ENCODE results near the gene PLXNB1.

PLXNB1 gene

DNA sequence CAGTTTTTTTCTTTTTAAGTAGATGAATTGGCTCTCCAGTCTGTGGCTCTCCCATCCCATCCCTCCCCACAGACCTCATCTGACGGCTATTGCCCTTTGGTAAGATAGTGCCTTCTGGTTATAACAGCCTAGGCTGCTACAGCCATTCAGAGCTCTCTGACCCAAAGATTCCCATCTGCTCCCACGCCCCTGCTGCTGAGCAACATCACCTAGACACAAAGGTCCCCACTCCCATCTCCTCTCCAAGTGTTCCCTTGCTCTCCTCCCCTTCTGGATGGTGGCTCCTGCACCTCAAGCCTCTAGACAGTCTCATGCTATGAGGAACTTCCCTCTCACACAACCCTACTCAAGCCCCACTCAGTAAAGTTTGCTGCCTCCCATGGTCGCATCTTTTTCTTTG is 34.2 kb downstream of the PLXNB1 start:
- FAIRE-seq (no peak), DNase-seq (ENCODE audit: insufficient read length, low spot score) (no peak)
- no peak for TF ChIP-seq POLR2A (IDR thresholded peaks at IDR 0.05; ENCODE audit: low read depth, low read length)

DNA sequence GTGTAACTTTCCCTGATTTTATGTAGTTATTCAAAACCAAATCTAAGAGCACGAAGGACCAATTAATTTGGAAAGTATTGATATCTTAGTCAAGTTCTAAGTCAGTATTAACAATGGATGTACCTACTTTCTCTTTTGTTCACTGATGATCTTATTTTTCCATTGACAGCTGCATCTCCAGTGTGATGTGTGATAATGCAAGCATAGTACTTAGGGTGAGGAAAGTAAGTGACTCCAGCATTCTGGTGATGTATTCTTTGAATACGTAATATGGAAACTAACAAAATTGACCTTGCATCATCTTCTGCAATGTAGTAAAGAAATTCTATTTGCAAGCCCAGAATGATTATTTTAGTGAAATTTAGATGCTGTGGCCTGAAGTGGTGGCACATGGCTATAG is 35.5 kb downstream of the PLXNB1 start:
- no peak for TF ChIP-seq POLR2A (IDR thresholded peaks at IDR 0.05; ENCODE audit: low read depth, low read length)
- FAIRE-seq (no peak), DNase-seq (ENCODE audit: insufficient read length, low spot score) (no peak)

DNA sequence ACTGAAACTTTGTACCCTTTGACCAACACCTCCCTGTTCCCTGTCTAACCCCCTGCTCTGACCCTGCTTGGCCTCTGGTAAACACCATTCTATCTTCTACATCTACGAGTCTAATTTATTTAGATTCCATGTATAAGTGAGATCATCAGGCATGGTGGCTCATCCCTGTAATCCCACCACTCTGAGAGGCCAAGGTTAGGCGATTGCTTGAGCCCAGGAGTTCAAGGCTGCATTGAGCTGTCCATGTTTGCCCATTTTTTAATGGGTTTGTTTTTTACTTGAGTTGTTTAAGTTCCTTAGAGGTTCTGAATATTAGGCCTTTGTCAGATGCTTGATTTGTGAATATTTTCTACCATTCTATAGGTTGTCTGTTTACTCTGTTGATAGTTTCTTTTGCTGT is 40.9 kb downstream of the PLXNB1 start:
- DNase-seq (ENCODE audit: insufficient read length, low spot score) (no peak), FAIRE-seq (no peak)
- no peak for TF ChIP-seq POLR2A (IDR thresholded peaks at IDR 0.05; ENCODE audit: low read depth, low read length)

DNA sequence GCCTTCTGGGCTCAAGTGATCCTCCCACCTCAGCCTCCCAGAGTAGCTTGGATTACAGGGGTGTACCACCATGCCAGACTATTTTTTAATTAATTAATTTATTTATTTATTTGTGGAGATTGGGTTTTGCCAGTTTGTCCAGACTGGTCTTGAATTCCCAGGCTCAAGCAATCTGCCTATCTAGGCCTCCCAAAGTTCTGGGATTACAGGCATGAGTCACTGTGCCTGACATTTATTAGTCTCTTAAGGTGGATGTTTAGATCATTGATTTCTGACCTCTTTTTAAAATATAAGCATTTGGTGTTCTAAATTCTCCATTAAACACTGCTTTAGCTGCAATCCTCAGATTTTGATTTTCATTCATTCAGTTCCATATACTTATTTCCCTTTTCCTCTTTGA is 42.3 kb downstream of the PLXNB1 start:
- DNase-seq (ENCODE audit: insufficient read length, low spot score) (no peak), FAIRE-seq (no peak)
- no peak for TF ChIP-seq POLR2A (IDR thresholded peaks at IDR 0.05; ENCODE audit: low read depth, low read length)

DNA sequence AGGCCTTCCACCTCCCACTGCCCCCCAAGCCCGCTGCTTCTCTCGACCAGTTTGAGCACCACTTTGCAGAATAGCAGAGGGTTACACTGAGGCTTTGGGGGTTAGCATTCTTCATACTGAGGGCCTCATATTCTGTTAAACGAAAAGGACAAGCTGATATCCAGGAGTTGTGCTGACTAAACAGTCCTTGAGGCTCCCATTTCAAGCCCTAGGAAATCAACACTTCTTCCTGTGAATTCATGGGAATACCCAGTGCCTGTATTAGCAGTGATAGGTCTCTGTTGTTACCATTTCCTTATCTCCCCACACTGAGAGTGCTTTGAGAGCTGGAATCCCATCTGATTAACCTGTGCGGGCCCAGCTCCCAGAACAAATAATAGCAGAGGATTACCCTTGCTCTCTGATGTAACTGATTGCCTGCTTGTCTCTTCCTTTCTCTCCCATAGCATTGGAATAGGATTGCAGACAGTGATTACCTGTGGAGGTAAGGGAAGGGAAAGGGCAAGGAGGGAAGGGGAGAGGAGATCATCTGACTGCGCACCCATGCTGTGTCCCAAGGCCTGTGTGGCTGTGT is 56.9 kb downstream of the PLXNB1 start:
- DNase-seq (ENCODE audit: insufficient read length, low spot score), result no peak
- no peak for TF ChIP-seq POLR2A (IDR thresholded peaks at IDR 0.05; ENCODE audit: low read depth, low read length)
- no peak for FAIRE-seq

DNA sequence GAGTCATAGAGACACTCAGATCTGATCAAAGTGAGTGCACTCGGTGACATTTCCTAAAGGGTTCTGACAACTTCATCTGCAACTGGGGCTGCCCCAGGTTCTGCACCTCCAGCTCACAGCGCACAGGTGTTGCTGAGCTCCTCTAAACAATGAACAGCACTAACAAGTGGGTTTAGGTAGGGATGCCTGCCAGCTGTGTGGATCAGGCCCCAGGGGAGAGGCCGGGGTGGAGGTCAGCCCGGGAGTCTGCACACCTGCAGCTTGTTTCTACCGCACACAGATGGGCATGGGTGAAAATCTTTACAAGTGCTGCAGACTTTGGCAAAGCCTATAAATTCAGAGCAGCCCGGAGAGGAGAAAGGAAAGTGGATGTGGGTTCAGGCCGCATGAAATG is 57.5 kb downstream of the PLXNB1 start:
- TF ChIP-seq POLR2A (IDR thresholded peaks at IDR 0.05; ENCODE audit: low read depth, low read length), result no peak
- FAIRE-seq, result no peak
- no peak for DNase-seq (ENCODE audit: insufficient read length, low spot score)

DNA sequence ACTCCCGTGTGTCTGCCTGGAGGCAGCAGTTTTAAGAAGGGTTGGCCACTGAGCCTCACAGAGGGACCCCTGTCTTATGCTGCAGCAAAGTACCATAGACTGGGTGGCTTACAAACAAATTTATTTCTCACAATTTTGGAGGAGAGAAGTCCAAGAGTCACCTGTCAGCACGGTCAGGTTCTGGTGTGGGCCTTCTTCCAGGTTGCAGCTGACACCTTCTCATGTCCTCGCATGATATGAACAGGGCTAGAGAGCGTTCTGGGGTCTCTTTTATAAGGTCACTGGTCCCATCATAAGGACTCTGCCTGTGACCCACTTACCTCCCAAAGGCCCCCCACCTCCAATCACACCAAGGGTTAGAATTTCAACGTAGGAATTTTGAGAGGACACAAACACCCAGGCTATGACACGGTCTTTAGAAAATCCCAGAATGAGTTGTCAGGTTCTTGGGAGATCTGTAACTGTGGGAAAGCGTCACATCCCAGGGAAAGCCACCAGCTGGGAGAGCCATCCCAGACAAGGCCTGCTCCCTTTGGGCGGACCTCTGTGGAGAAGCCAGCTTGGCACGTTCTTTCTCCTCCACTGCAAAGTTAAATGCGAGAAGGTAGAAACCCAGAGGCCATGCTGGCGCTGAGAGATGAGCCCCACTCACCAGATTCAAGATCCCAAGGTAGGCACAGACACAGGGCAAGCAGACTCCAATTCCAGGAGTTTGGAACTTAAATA is 58.1 kb downstream of the PLXNB1 start, which contains the start of gene FBXW12:
TSS of gene FBXW12 (plus strand) at position 569 of the 726 bp plus-strand sequence. CDS start 549 bp downstream, outside the sequence.
- no peak for DNase-seq (ENCODE audit: insufficient read length, low spot score)
- FAIRE-seq, result no peak
- no peak for TF ChIP-seq POLR2A (IDR thresholded peaks at IDR 0.05; ENCODE audit: low read depth, low read length)

DNA sequence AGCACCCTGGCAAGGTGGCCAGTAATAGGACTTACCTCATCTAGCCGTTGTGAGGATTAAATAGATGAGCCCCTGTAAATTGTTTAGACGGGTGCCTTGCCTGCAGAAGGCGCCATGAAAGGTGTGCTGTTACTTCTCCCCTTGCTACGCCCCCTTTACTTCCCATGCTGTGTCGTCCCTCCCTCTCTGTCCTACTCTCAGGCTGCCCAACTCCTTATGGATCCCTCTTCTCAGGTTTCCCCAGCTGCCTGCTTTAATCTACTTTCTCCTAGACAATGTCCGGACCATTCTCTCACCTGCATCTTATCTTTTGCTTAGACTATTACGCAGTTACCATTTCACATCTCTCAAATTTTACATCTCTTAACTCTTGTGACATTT is 59.6 kb downstream of the PLXNB1 start:
- no peak for FAIRE-seq
- no peak for TF ChIP-seq POLR2A (IDR thresholded peaks at IDR 0.05; ENCODE audit: low read depth, low read length)

DNA sequence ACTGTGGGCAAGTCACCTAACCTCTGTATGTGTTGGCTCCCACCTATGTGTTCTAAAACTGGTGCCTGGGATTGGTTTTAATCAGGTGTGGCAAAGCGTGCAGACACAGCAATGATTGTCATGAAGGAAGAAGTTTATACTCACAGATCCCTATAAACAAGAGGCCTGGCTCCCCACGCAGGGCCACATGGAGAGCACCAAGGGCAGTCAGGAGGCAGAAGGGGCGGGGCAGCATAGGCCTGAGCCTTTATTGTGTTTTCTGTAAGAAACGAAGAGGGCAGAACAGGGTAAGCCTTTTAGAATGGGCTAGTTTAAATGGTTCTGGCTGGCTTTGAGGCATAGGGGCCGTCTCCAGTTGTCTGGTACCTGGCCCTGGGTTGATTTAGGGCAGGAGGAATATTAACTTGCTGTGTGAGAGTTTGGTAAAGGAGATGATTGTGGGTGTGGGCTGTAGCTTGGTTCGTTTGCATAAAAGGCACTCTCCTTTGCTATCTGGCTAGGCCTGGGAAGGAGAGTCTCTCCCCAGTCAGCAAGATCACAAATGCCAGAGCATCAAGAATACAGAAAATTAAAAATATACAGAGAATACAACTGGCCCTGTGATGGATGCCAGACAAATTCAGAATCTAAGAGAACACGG is 60.1 kb downstream of the PLXNB1 start:
- FAIRE-seq (no peak), DNase-seq (ENCODE audit: insufficient read length, low spot score) (no peak)
- TF ChIP-seq POLR2A (IDR thresholded peaks at IDR 0.05; ENCODE audit: low read depth, low read length), result no peak

More for the DNA sequence above, 59.6 kb downstream of the PLXNB1 start:
- DNase-seq (ENCODE audit: insufficient read length, low spot score), result no peak

DNA sequence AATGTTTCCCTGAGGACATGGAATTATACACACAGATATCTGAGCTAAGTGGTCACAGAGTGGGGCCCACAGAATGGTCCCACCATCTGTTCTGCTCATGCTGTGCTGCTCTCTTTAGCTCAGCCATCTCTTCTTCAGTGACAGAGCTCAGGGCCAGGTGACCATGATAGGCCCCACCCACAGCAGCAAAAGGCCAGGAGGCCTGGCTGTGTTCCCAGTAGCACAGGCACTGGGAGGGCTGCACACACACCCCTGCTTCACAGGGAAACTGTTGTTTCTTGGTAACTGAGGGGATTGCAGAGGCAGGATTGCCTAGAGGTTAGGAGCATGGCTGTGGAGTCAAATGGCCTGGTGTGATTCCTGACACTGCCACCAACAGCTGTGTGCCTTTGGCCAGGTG is 62.7 kb downstream of the PLXNB1 start:
- no peak for DNase-seq (ENCODE audit: insufficient read length, low spot score)
- no peak for TF ChIP-seq POLR2A (IDR thresholded peaks at IDR 0.05; ENCODE audit: low read depth, low read length)
- no peak for FAIRE-seq

DNA sequence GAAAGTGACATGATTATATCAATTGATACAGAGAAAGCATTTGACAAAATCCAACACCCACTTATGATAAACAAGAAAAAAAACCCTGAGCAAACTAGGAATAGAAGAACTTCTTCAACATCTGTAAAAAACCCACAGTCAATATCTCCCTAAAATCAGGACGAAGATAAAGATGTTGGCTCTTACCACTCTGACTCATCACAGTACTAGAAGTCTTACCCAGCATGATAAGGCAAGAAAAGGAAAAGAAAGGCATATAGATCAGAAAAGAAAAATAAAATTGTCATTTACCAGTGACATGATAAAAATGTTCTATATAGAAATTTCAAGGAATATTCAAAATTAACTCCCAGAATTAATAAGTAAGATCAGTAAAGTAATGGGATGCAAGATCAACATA is 65.0 kb downstream of the PLXNB1 start:
- DNase-seq (ENCODE audit: insufficient read length, low spot score) (no peak), FAIRE-seq (no peak)
- TF ChIP-seq POLR2A (IDR thresholded peaks at IDR 0.05; ENCODE audit: low read depth, low read length), result no peak

DNA sequence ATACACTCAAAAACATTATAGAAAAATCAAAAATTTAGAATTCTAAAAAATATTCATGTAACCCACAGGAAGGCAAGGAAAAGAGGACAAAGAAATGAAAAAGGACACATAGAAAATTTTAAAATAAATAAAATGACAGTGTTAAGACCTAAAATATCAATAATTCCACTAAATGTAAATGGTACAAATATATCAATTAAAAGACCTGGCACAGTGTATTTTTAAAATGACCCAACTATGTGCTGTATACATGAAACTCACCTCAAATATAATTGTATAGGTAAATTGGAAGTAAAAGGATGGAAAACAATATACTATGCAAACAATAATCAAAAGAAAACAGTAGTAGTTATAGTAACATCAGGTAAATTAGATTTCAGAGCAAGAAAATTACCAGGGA is 68.0 kb downstream of the PLXNB1 start:
- FAIRE-seq, result no peak
- no peak for TF ChIP-seq POLR2A (IDR thresholded peaks at IDR 0.05; ENCODE audit: low read depth, low read length)
- DNase-seq (ENCODE audit: insufficient read length, low spot score), result no peak

DNA sequence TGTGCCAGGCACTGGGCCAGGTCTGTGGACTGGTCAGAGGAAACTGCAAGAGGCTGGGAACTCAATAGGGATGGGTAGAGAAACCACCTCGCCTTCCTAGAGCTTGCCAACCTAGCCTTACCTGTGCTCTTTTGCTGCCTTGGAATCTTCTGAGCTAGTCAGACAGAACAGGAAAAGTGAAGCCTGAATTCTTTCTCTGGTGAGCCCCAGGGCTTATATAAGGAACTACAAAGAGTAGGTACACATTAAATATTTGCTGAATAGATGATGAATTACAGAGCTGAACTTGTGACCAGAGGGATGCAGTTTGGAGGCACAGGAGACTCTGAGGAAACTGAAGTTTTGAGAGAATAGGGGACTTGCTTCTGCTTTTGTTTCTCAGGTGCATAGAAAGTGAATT is 73.5 kb downstream of the PLXNB1 start:
- no peak for FAIRE-seq
- no peak for DNase-seq (ENCODE audit: insufficient read length, low spot score)
- TF ChIP-seq POLR2A (IDR thresholded peaks at IDR 0.05; ENCODE audit: low read depth, low read length), result no peak

DNA sequence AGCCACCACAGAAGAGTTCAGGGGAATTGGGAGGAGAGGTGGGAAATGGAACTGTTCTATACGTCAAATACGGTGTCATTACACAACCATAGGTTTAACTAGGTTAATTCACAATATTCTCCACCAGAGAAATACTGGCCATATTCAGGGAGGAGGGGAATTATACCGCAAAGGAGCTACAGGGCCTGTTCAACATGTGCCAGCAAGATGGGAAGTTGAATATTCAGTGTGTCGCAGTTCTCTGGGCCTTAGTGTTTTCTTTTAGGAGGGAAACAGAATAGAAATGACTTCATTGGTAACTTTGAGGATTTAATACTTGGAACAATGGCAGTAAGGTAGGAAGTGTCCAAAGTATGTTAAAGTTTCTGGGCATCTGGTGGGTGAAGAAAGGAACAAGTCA is 75.9 kb downstream of the PLXNB1 start:
- FAIRE-seq (no peak), DNase-seq (ENCODE audit: insufficient read length, low spot score) (no peak)
- no peak for TF ChIP-seq POLR2A (IDR thresholded peaks at IDR 0.05; ENCODE audit: low read depth, low read length)
